WTC11 (cell line): ENCODE data around the gene FCSK.

ENCODE experiments used
- JUN ChIP-seq: sonication (generic); formaldehyde crosslinking; IDR thresholded peaks from 2 replicates; pipeline ENCODE4 v1.8.0; 2023; ENCODE audit warnings: mild to moderate bottlenecking, missing genetic modification reagents
- NFATC4 ChIP-seq: fragments of 250-450 bp; sonication (Bioruptor Pico); IDR thresholded peaks from 2 replicates; pipeline ENCODE4 v1.9.0; 2021; ENCODE audit warnings: mild to moderate bottlenecking
- USF1 ChIP-seq: sonication (generic); formaldehyde crosslinking; IDR thresholded peaks from 2 replicates; pipeline ENCODE4 v1.8.0; 2022; ENCODE audit warnings: mild to moderate bottlenecking, missing genetic modification reagents
- TF ChIP-seq, protein P1 (sequence below): sonication (generic); formaldehyde crosslinking; IDR thresholded peaks from 2 replicates; pipeline ENCODE4 v1.8.0; 2022; ENCODE audit warnings: mild to moderate bottlenecking, missing genetic modification reagents
- TF ChIP-seq, protein P2 (sequence below): fragments of 200-600 bp; IDR thresholded peaks from 2 replicates; pipeline ENCODE4 v1.8.0; 2022; ENCODE audit warnings: antibody characterized with exemption

DNA sequence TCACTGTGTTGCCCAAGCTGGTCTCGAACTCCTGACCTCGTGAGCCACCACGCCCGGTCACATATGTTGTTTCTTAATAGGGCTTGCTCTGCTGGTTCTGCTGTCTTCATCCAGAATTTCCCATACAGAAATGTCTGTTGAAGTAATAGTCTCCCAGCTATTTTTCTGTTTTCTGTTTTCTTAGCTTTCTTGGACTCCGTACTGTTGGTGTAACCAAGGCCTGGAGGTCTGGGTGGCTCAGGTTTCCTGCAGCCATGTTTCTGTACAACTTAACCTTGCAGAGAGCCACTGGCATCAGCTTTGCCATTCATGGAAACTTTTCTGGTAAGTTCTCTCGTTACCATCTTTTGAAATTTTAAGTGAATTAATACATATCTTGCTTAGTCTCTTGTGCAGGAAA, 72.0 kb downstream of the FCSK start:
- no peak for TF ChIP-seq JUN (CRISPR knock-in tag)
- TF ChIP-seq, protein P1, sequence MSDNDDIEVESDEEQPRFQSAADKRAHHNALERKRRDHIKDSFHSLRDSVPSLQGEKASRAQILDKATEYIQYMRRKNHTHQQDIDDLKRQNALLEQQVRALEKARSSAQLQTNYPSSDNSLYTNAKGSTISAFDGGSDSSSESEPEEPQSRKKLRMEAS (CRISPR knock-in tag), result no peak
- TF ChIP-seq, protein P2, sequence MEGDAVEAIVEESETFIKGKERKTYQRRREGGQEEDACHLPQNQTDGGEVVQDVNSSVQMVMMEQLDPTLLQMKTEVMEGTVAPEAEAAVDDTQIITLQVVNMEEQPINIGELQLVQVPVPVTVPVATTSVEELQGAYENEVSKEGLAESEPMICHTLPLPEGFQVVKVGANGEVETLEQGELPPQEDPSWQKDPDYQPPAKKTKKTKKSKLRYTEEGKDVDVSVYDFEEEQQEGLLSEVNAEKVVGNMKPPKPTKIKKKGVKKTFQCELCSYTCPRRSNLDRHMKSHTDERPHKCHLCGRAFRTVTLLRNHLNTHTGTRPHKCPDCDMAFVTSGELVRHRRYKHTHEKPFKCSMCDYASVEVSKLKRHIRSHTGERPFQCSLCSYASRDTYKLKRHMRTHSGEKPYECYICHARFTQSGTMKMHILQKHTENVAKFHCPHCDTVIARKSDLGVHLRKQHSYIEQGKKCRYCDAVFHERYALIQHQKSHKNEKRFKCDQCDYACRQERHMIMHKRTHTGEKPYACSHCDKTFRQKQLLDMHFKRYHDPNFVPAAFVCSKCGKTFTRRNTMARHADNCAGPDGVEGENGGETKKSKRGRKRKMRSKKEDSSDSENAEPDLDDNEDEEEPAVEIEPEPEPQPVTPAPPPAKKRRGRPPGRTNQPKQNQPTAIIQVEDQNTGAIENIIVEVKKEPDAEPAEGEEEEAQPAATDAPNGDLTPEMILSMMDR, result no peak
- no peak for TF ChIP-seq USF1 (CRISPR knock-in tag)
- TF ChIP-seq NFATC4 (CRISPR knock-in tag), result no peak
